Effector memory CD8-positive, alpha-beta T cell (primary cell): ENCODE data around the gene C5.
A peak's percentile ranks its signal among the peaks of the same experiment; 100 is the strongest.
"Not testable (repeated sequence)": the region's sequence is repeated elsewhere in the genome, so short reads cannot be mapped to it uniquely, and the experiment has no call there.

Source experiments
- ATAC-seq: fragments of 150-1000 bp; cut with Tn5 transposase; replicated peaks from 2 replicates; pipeline ENCODE4 v1.10.0; 2021; ENCODE audit warnings: mild to moderate bottlenecking, moderate library complexity
- DNase-seq, 3 experiments: peaks; one replicate each; pipeline ENCODE4 v3.0.0; 2021
- H3K27ac Mint-ChIP-seq, 2 donors: one replicate each; pipeline ENCODE4 v1.8.0; 2022; ENCODE audit warnings: mild to moderate bottlenecking in 2 of 2, mixed read lengths in 2 of 2, moderate library complexity in 2 of 2
- H3K27me3 Mint-ChIP-seq, 2 donors: one replicate each; pipeline ENCODE4 v1.8.0; 2022; ENCODE audit warnings: mixed read lengths in 2 of 2
- H3K36me3 Mint-ChIP-seq: one replicate; pipeline ENCODE4 v1.8.0; 2022; ENCODE audit warnings: mild to moderate bottlenecking, moderate library complexity, mixed read lengths; ENCODE audit not compliant: insufficient read depth
- H3K4me1 Mint-ChIP-seq, 2 donors: one replicate each; pipeline ENCODE4 v1.8.0; 2022; ENCODE audit warnings: low read depth in 2 of 2, mixed read lengths in 2 of 2
- H3K4me3 Mint-ChIP-seq, 2 donors: one replicate each; pipeline ENCODE4 v1.8.0; 2022; ENCODE audit warnings: mild to moderate bottlenecking in 2 of 2, mixed read lengths in 2 of 2, moderate library complexity in 2 of 2
- H3K9me3 Mint-ChIP-seq, 2 donors: one replicate each; pipeline ENCODE4 v1.8.0; 2022; ENCODE audit warnings: mixed read lengths in 2 of 2

C5 gene

GRCh38 chr9:120983259-120983837 is 66.7 kb downstream of the C5 start:
- Mint-ChIP-seq H3K9me3 (no peaks in the 10 kb centered on the region), H3K4me1 (no peaks in the 10 kb centered on the region), H3K36me3 (no peaks in the 10 kb centered on the region), H3K27me3 (no peaks in the 10 kb centered on the region), H3K27ac (no peak overlapping the region), H3K4me3 (no peak overlapping the region)
- no peak for DNase-seq
- no peak for ATAC-seq

GRCh38 chr9:120982836-120983235 is 67.2 kb downstream of the C5 start:
- H3K27me3 Mint-ChIP-seq: no peaks in the 10 kb centered on the region
- DNase-seq (no peak), ATAC-seq (no peak)
- H3K9me3 Mint-ChIP-seq: no peaks in the 10 kb centered on the region
- H3K4me3 Mint-ChIP-seq: no peak overlapping the region
- H3K27ac Mint-ChIP-seq: no peak overlapping the region
- no peaks in the 10 kb centered on the region for H3K4me1 Mint-ChIP-seq
- H3K36me3 Mint-ChIP-seq: no peaks in the 10 kb centered on the region

- H3K27me3 Mint-ChIP-seq: no peaks in the 10 kb centered on the region
- H3K9me3 Mint-ChIP-seq: no peaks in the 10 kb centered on the region
- no peak overlapping the region for H3K4me3 Mint-ChIP-seq
- H3K36me3 Mint-ChIP-seq: no peaks in the 10 kb centered on the region
- H3K27ac Mint-ChIP-seq: no peak overlapping the region
- H3K4me1 Mint-ChIP-seq: no peaks in the 10 kb centered on the region
- ATAC-seq (no peak), DNase-seq (no peak)
Measured at GRCh38 chr9:120980951-120981350, 69.1 kb downstream of the C5 start.

- no peaks in the 10 kb centered on the region for H3K27me3 Mint-ChIP-seq
- ATAC-seq: no peak
- H3K4me3 Mint-ChIP-seq: no peak overlapping the region
Measured at GRCh38 chr9:120979797-120980196, 70.3 kb downstream of the C5 start.

GRCh38 chr9:120978987-120979386 is 71.1 kb downstream of the C5 start:
- Mint-ChIP-seq H3K27me3 (no peaks in the 10 kb centered on the region), H3K36me3 (no peaks in the 10 kb centered on the region), H3K9me3 (no peaks in the 10 kb centered on the region), H3K27ac (no peak overlapping the region), H3K4me1 (peaks cover 6 to 11% of the 10 kb centered on the region in 2 donors), H3K4me3 (no peak overlapping the region)
- no peak for ATAC-seq
- no peak for DNase-seq

More at GRCh38 chr9:120979797-120980196, 70.3 kb downstream of the C5 start:
- no peaks in the 10 kb centered on the region for H3K36me3 Mint-ChIP-seq
- H3K9me3 Mint-ChIP-seq: no peaks in the 10 kb centered on the region
- no peak for DNase-seq
- H3K4me1 Mint-ChIP-seq: peaks cover 6% of the 10 kb centered on the region in 2 donors
- no peak overlapping the region for H3K27ac Mint-ChIP-seq

- no peak overlapping the region for H3K4me3 Mint-ChIP-seq
- no peaks in the 10 kb centered on the region for H3K36me3 Mint-ChIP-seq
- no peaks in the 10 kb centered on the region for H3K9me3 Mint-ChIP-seq
- ATAC-seq (no peak), DNase-seq (no peak)
- H3K27ac Mint-ChIP-seq: no peak overlapping the region
- no peaks in the 10 kb centered on the region for H3K27me3 Mint-ChIP-seq
- peaks cover 6 to 11% of the 10 kb centered on the region in 2 donors for H3K4me1 Mint-ChIP-seq
Measured at GRCh38 chr9:120977321-120977720, 72.8 kb downstream of the C5 start.

- H3K4me3 Mint-ChIP-seq: no peak overlapping the region
Measured at GRCh38 chr9:120974921-120975320, 75.2 kb downstream of the C5 start.

GRCh38 chr9:120974181-120974580 is 75.9 kb downstream of the C5 start:
- DNase-seq (no peak), ATAC-seq (no peak)
- H3K27ac Mint-ChIP-seq: peak overlapping the region in 1 of 2 donors; percentile 24
- H3K27me3 Mint-ChIP-seq: no peaks in the 10 kb centered on the region
- no peak overlapping the region for H3K4me3 Mint-ChIP-seq
- H3K9me3 Mint-ChIP-seq: no peaks in the 10 kb centered on the region
- no peaks in the 10 kb centered on the region for H3K36me3 Mint-ChIP-seq
- H3K4me1 Mint-ChIP-seq: peaks cover 6 to 11% of the 10 kb centered on the region in 2 donors

More at GRCh38 chr9:120974921-120975320, 75.2 kb downstream of the C5 start:
- peaks cover 6 to 11% of the 10 kb centered on the region in 2 donors for H3K4me1 Mint-ChIP-seq
- no peaks in the 10 kb centered on the region for H3K27me3 Mint-ChIP-seq
- H3K36me3 Mint-ChIP-seq: no peaks in the 10 kb centered on the region
- DNase-seq: no peak
- peak overlapping the region; percentile 7 to 24 for H3K27ac Mint-ChIP-seq
- H3K9me3 Mint-ChIP-seq: no peaks in the 10 kb centered on the region
- peak; percentile 40 for ATAC-seq

- no peak overlapping the region for H3K4me3 Mint-ChIP-seq
- DNase-seq (no peak), ATAC-seq (no peak)
- H3K36me3 Mint-ChIP-seq: no peaks in the 10 kb centered on the region
- H3K9me3 Mint-ChIP-seq: no peaks in the 10 kb centered on the region
- H3K4me1 Mint-ChIP-seq: peaks cover 6 to 11% of the 10 kb centered on the region in 2 donors
- H3K27me3 Mint-ChIP-seq: no peaks in the 10 kb centered on the region
- H3K27ac Mint-ChIP-seq: no peak overlapping the region
Measured at GRCh38 chr9:120971938-120972337, 78.1 kb downstream of the C5 start.

- not testable (repeated sequence) for H3K27ac Mint-ChIP-seq, H3K4me3 Mint-ChIP-seq, H3K9me3 Mint-ChIP-seq
Measured at GRCh38 chr9:120971471-120971870, 78.6 kb downstream of the C5 start.

GRCh38 chr9:120970244-120970643 is 79.8 kb downstream of the C5 start:
- no peaks in the 10 kb centered on the region for H3K36me3 Mint-ChIP-seq
- H3K27ac Mint-ChIP-seq: no peak overlapping the region
- no peak for ATAC-seq
- DNase-seq: no peak
- no peaks in the 10 kb centered on the region for H3K9me3 Mint-ChIP-seq
- H3K27me3 Mint-ChIP-seq: no peaks in the 10 kb centered on the region
- H3K4me1 Mint-ChIP-seq: peaks cover 5 to 9% of the 10 kb centered on the region in 2 donors
- H3K4me3 Mint-ChIP-seq: no peak overlapping the region

More at GRCh38 chr9:120971471-120971870, 78.6 kb downstream of the C5 start:
- ATAC-seq, H3K27me3 Mint-ChIP-seq, H3K36me3 Mint-ChIP-seq, DNase-seq: not testable (repeated sequence)
- peaks cover 6 to 11% of the 10 kb centered on the region in 2 donors for H3K4me1 Mint-ChIP-seq

GRCh38 chr9:120966013-120966369 is 84.1 kb downstream of the C5 start:
- ATAC-seq (no peak), DNase-seq (no peak)
- H3K27ac Mint-ChIP-seq: no peak overlapping the region
- H3K9me3 Mint-ChIP-seq: no peaks in the 10 kb centered on the region
- no peaks in the 10 kb centered on the region for H3K36me3 Mint-ChIP-seq
- H3K4me1 Mint-ChIP-seq: no peaks in the 10 kb centered on the region
- no peaks in the 10 kb centered on the region for H3K27me3 Mint-ChIP-seq
- no peak overlapping the region for H3K4me3 Mint-ChIP-seq

GRCh38 chr9:120965344-120966012 is 84.6 kb downstream of the C5 start:
- H3K4me3 Mint-ChIP-seq: no peak overlapping the region
- no peaks in the 10 kb centered on the region for H3K4me1 Mint-ChIP-seq
- no peaks in the 10 kb centered on the region for H3K36me3 Mint-ChIP-seq
- DNase-seq (no peak), ATAC-seq (no peak)
- no peaks in the 10 kb centered on the region for H3K27me3 Mint-ChIP-seq
- no peaks in the 10 kb centered on the region for H3K9me3 Mint-ChIP-seq
- H3K27ac Mint-ChIP-seq: no peak overlapping the region

- Mint-ChIP-seq H3K4me3 (no peak overlapping the region), H3K4me1 (no peaks in the 10 kb centered on the region), H3K27ac (no peak overlapping the region), H3K36me3 (no peaks in the 10 kb centered on the region), H3K27me3 (no peaks in the 10 kb centered on the region), H3K9me3 (no peaks in the 10 kb centered on the region)
- ATAC-seq: no peak
- DNase-seq: no peak
Measured at GRCh38 chr9:120961936-120962335, 88.1 kb downstream of the C5 start.
